SKM-1 treated with dmso at 0.1 percent for 144 hours (cell line): Measurements from ENCODE around the gene LRFN2.

Source experiments
- DNase-seq: peaks from one replicate; lab custom pipeline; 2025; ENCODE audit not compliant: unreplicated experiment; lab: John Stamatoyannopoulos, UW

LRFN2 gene

GRCh38 chr6:40439026-40439800 lies 148.0 kb downstream of the LRFN2 start:
- no peak for DNase-seq

GRCh38 chr6:40438246-40438887 lies 148.8 kb downstream of the LRFN2 start:
- no peak for DNase-seq

DNA sequence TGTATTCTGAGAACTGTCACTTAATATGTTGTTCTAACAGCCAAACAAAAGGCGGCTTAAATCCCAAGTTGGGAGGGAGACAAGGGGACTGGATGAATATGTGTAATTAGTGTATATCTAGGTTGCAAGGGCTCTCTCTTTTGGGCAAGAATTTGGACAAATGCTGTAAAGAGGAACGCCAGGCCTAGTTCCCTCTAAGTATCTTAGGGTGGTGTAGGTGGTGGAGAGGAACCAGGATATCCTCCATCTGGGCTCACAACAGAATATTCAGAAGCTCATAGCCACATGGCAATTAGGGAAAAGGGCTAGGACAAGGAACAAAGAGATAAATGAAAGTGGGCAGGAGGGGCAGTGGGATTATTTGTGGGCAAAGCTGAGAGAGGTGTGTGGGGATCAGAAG lies 149.5 kb downstream of the LRFN2 start:
- no peak for DNase-seq

- DNase-seq, result no peak
Observed at GRCh38 chr6:40436685-40437604, 150.2 kb downstream of the LRFN2 start.

GRCh38 chr6:40432982-40433381 lies 154.2 kb downstream of the LRFN2 start:
- DNase-seq, result no peak

DNA sequence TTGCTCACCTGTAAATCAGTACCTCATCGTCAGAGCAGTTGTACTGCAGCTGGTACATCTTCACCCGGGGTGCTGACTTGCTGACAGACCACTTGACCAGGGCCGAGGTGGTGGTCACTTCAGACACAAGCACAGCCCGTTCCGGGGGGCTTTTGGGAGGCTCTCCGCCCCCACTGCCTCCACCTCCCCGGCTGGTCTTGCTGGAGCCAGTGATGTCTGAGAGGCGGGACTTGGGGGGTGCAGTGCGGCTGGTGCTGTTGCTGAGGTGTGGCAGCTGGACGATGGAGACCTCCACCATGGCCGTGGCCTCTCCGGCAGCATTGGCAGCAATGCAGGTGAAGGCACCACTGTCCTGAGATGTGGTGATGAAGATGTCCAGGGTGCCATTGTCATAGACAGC lies 155.5 kb downstream of the LRFN2 start:
- no peak for DNase-seq

GRCh38 chr6:40427196-40427595 lies 160.0 kb downstream of the LRFN2 start:
- DNase-seq, result no peak

DNA sequence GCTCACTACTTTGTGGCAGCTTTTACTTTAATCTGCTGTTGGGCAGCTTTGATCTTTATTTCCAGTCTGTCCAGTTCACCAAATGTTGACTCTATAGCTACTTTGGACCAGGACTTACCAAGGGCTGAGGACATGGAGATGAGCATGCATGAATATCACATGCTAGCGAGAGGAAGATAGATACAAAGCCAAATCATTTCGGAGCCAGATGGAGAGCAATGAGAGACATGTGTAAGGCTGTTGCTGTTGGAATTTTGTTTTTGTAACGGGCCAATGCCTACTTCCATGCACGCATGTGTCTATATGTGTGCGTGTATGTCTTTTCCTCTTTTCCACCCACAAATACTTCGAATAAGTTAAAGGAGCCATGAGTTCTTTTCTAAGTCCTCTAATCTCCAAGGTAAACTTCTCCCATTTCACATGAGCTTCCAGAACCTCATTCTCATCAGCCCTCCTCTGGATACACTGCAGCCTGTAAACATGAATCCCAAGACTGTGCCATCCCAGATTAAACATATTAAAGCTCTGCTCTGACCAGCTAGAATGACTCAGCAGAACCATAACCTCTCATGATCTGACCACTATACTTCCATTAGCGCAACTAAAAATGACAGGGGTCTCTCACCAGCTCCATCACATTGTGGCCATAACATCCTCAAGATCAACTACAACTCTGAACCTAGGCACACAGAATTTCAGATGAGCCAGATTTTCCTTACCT lies 160.7 kb downstream of the LRFN2 start:
- no peak for DNase-seq

- no peak for DNase-seq
Observed at GRCh38 chr6:40425192-40425919, 161.8 kb downstream of the LRFN2 start.

DNA sequence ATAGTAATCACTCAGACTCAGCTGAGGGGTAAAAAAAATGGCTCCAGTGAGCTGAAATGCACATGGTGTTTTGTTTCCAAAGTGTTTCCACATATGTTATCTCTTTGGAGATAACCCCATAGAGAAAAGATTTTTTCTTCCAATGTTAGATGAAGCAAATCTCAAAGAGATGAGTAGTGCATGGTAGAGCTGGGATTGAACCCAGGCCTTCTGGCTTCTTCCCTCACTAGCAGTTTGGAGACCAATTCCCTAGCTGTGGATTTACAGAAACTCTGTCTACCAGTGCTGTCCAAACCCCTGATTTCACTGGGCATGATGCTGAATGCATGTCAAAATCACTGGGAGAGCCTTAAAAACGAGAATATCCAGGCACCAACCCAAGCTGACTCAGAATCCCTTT lies 165.1 kb downstream of the LRFN2 start:
- DNase-seq, result no peak

GRCh38 chr6:40419946-40420728 lies 167.0 kb downstream of the LRFN2 start:
- no peak for DNase-seq

GRCh38 chr6:40419377-40419776 lies 167.8 kb downstream of the LRFN2 start:
- DNase-seq, result no peak

GRCh38 chr6:40417031-40417430 lies 170.1 kb downstream of the LRFN2 start:
- DNase-seq, result no peak

DNA sequence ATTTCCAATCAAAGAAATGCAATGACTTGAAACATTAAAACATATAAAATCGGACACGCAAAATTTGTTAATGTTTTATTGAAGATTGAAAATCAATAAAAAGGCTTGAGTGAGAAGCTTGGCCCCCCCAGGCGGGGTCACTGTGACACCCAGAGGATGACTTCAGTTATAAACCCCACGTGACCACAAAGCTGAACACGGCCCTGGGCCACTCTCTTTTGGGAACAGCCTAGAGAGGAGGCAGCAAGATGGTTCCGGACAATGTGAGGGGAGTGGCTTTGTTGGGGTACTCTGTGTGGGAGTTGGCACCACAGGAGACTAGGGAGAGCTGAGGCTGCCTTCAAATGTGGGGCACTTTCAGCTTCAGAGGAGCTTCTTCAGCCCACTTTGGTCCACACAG lies 172.5 kb downstream of the LRFN2 start:
- DNase-seq, result no peak

DNA sequence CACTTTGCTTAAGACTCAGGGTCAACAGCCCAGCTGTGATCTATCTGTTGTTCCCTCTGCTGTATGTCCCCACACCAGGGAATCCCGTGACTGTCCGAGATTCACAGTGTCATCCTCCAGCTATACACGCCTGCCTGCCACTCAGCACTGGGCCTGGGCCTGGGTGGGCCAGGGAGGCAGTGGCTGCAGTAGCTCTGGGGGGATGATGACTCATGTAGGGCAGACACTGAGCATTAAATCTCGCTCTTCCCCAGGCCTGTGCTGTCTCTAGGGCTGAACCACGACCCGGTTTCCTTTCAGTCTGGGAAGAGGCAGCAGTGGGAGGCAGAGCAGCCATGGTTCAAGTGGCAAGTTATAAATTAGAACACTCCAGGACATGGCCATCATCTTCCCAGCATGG lies 173.9 kb downstream of the LRFN2 start:
- no peak for DNase-seq

DNA sequence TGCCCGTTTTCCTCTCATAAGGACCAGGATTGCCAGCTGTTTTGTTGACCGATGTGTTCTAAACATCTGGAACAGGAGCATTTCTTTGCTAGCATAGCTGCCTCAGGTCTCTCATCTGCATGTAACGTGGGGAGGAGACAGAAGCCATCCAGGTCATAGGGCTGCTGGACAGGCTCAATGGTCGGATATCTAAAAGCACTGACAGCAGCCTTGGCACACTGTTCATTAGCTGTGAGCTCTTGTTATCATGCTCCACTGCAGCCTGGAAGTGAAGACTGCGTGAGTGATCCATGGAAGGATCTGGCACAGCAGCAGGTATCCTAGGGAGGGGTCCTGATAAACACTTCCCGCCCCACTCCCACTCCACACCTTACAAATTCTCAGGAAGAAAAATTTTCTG lies 175.3 kb downstream of the LRFN2 start:
- DNase-seq, result no peak

DNA sequence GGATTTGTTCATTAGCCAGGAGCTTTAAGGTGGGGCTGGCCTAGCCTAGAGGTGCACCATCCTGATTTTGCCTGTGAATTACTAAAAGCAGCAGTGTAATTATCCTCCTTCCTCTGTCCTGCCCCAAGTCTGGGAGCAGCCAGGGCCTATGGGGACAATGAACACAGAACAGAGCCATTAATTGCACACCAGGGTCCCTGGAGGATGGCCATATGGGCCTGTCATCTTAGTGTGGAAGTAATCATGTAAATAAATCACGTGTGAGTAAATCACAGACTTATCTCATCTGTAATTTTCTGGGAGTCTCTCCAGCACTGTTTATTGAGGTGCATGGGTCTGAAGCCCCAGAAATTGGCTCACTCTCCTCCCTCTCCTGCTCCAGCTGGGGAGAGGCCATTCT lies 176.3 kb downstream of the LRFN2 start:
- no peak for DNase-seq

DNA sequence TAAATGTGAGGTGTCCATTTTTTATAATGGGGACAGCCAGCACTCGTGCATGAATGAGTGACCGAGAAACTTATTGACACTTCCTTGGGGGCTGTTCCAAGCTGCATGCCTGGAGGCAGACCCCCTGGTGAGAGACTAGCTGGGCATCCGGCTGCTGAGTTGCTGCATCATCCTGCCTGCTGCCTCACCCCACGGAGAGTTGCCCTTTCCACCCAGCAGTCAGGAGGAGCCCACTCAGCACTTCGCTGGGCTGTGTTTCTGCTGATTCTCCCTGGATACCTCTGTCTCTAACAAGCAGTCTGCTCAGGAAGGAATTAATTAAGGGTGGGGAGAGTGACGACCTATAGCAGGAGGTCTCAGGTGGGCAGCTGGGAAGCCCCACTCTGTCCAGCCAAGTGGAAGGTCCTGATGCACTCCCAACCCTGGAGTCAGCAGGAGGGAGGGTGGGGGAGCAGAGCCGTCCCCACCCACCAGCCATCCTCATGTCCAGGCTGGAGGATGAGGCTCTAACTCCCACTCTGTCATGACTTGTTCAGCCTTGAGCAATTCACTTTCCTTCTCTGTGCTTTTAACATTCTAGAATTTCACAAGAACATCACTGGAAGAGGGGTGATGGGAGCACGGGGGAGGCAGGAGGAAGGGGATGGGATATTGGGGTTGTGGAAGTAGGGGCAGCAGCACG lies 177.3 kb downstream of the LRFN2 start:
- no peak for DNase-seq
